Right ventricle myocardium inferior (tissue), 1 donor: Measurements from ENCODE around the gene DNASE2. TPM values are rescaled to one million over a fixed set of nuclear protein-coding genes. Genes with fewer than 3 reads are reported as not detected.
"Not testable (repeated sequence)": the region's sequence is repeated elsewhere in the genome, so short reads cannot be mapped to it uniquely, and the experiment has no call there.

Experiments used
- ATAC-seq: fragments of 200-7000 bp; cut with Tn5 transposase; one replicate; pipeline ENCODE4 v1.9.1; 2020; ENCODE audit warnings: mild to moderate bottlenecking, moderate library complexity
- DNase-seq: peaks from one replicate; pipeline ENCODE4 v3.0.0; 2021; ENCODE audit errors: missing footprints
- intact Hi-C: fragments of 100-400 bp; cut with DNase I; formaldehyde crosslinking; loops from one replicate; pipeline ENCODE4 v1.11.0; 2022
- long read RNA-seq: library from polyadenylated mRNA; unstranded; transcript quantifications from one replicate; pipeline ENCODE4 v2.0.0, GENCODE V29; 2021
- total RNA-seq: library from RNA; stranded (reverse); fragmentation: NEBNext Ultra II Directional; extraction: Animal tissue kit (Norgen Biotek cat#: 25700); gene quantifications from one replicate; pipeline ENCODE4 v1.2.1, GENCODE V29; 2021
- donor health status: DM: no; HTN: yes; CAD: no; lungs with severe emphysema.

Gene DNASE2
- total RNA-seq: 18.8 TPM
- long read RNA-seq, transcript DNASE2-201 (6 exons, 1,955 nt): major isoform, 11 of 12 reads
- long read RNA-seq, partial matches to known transcripts: 1 of 12 reads
- long read RNA-seq, other reads (novel, unspliced or antisense): 0 of 12 reads

- DNase-seq (peak; percentile 98), ATAC-seq (peak; percentile 96)
- intact Hi-C loops: no loop called here
Measured at GRCh38 chr19:12881172-12881808, at the start of gene DNASE2. Gene DNASE2 (minus strand): TSS chr19:12881449. CDS start chr19:12881375, 74 bp downstream.

DNA sequence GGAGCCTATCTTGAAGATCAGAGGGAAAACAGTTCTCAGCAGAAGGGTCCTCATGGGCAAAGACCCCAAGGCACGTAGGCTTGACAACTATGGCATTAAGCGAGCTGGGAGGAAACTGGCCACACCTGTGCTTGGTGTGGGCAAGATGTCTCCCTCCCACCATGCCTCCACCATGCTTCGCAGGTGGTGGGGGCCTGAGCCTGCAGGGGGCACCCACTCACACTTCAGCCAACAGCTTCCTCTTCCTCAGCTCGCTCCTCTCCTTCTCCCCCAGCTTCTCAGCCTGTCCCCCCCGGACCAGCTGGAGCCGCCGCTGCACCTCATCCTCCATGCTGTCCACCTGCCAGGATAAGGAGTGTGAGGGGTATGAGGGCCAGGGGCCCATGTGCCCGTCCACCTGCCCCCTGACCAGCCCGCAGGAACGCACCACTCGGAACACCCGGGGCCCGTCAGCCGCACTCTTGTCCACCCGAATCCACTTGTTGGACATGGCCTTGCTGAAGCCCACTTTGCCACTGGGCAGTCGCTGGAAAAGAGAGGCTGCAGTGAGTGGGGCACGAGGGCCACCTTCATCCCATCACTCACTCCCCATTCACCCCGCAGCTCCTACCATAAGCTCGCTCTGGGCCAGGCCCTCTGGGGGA lies 48.9 kb upstream of the DNASE2 start:
- ATAC-seq (no peak), DNase-seq (no peak)
- intact Hi-C loops: no loop called here

GRCh38 chr19:12924621-12925310 lies 43.5 kb upstream of the DNASE2 start:
- ATAC-seq: no peak
- DNase-seq: no peak
- intact Hi-C loops: no loop called here

GRCh38 chr19:12922959-12923358 lies 41.7 kb upstream of the DNASE2 start:
- ATAC-seq: no peak
- intact Hi-C loops: no loop called here

DNA sequence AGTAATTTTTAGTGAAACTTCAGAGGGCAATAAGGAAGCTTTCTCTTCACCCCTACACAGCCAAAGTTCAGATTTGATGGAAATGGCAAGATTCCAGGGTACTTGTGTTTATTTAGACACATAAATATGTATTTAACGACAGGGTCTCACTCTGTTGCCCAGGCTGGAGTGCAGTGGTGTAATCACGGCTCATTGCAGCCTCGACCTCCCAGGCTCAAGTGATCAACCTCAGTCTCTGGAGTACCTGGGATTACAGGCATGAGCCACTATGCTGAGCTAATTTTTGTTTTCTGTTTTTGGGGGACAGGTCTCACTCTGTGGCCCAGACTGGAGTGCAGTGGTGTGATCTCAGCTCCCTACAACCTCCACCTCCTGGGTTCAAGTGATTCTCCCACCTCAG lies 39.8 kb upstream of the DNASE2 start:
- ATAC-seq: no peak

More at GRCh38 chr19:12922959-12923358, 41.7 kb upstream of the DNASE2 start:
- DNase-seq: no peak

DNA sequence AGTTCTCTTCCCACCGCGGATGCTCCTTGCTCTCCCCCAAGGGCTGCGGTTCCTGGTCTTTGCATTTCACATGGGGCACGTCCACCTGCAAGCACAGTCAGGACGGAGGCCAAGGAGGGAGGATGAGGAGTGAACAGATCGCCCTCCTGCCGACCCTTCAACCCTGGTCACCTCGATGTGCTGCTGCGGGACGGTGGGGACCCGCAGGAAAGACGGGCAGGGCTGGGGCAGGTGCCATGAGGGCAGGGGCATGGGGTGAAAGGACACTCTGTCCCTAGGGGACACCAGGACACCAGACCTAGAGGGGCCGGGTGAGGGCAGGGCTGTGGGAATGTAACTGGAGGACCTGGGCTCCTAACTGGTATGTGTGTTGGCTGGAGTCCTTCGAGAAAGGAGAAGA lies 37.0 kb upstream of the DNASE2 start:
- ATAC-seq (no peak), DNase-seq (no peak)
- intact Hi-C loops: loop anchor here (2.0 kb wide), 1 partner anchor 27 kb away; the partner anchor contains the start of gene GCDH

More for the DNA sequence above, 39.8 kb upstream of the DNASE2 start:
- intact Hi-C loops: no loop called here
- no peak for DNase-seq

DNA sequence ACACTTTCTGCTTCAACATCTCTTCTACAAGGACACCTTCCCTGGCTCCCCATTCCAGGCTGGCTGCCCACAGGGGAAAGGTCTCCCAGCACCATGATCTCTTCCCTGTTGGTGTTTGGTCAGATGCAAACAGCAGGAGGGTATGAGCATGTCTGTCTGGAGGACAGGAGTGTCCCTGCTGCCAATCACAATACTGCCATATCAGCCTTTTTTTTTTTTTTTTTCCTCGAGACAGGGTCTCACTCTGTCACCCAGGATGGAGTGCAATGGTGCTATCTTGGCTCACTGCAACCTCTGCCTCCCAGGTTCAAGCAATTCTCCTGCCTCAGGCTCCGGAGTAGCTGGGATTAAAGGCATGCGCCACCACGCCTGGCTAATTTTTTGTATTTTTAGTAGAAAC lies 34.6 kb upstream of the DNASE2 start:
- DNase-seq, ATAC-seq, intact Hi-C loops: not testable (repeated sequence)

GRCh38 chr19:12913851-12914690 lies 32.8 kb upstream of the DNASE2 start:
- DNase-seq (no peak), ATAC-seq (no peak)
- intact Hi-C loops: no loop called here

GRCh38 chr19:12913011-12913561 lies 31.8 kb upstream of the DNASE2 start:
- DNase-seq (peak; percentile 81), ATAC-seq (peak; percentile 84)
- intact Hi-C loops: no loop called here

GRCh38 chr19:12912571-12912970 lies 31.3 kb upstream of the DNASE2 start:
- DNase-seq (no peak), ATAC-seq (no peak)
- intact Hi-C loops: no loop called here

GRCh38 chr19:12907166-12907565 lies 25.9 kb upstream of the DNASE2 start:
- intact Hi-C loops: no loop called here
- ATAC-seq: no peak

GRCh38 chr19:12899891-12900518 lies 18.8 kb upstream of the DNASE2 start:
- intact Hi-C loops: no loop called here
- no peak for ATAC-seq
- DNase-seq: no peak

More at GRCh38 chr19:12907166-12907565, 25.9 kb upstream of the DNASE2 start:
- no peak for DNase-seq

GRCh38 chr19:12896460-12896859 lies 15.2 kb upstream of the DNASE2 start:
- intact Hi-C loops: no loop called here
- DNase-seq (no peak), ATAC-seq (no peak)

GRCh38 chr19:12893582-12893981 lies 12.3 kb upstream of the DNASE2 start:
- DNase-seq (no peak), ATAC-seq (no peak)
- intact Hi-C loops: no loop called here

DNA sequence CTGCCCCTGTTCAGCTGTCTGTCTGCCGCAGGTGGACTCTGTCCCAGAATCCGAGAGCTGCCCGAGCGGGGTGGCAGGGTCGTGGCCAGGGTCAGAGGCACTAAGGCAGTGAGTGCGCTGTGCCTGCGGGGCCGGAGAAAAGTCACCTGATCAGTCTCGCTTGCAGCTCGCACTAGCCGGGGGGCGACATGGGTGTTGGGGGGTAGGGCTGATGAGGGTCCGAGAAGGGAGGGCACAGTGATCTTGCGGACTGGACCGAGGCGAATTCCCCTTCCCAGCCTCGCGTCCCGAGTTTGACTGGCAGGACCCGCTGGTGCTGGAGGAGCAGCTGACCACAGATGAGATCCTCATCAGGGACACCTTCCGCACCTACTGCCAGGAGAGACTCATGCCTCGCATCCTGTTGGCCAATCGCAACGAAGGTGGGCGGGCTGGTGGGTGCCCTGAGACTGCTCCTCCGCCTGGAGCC lies 10.3 kb upstream of the DNASE2 start:
- intact Hi-C loops: loop anchor here (2.0 kb wide), 1 partner anchor 27 kb away; the partner anchor contains the start of gene SYCE2
- no peak for ATAC-seq
- no peak for DNase-seq

DNA sequence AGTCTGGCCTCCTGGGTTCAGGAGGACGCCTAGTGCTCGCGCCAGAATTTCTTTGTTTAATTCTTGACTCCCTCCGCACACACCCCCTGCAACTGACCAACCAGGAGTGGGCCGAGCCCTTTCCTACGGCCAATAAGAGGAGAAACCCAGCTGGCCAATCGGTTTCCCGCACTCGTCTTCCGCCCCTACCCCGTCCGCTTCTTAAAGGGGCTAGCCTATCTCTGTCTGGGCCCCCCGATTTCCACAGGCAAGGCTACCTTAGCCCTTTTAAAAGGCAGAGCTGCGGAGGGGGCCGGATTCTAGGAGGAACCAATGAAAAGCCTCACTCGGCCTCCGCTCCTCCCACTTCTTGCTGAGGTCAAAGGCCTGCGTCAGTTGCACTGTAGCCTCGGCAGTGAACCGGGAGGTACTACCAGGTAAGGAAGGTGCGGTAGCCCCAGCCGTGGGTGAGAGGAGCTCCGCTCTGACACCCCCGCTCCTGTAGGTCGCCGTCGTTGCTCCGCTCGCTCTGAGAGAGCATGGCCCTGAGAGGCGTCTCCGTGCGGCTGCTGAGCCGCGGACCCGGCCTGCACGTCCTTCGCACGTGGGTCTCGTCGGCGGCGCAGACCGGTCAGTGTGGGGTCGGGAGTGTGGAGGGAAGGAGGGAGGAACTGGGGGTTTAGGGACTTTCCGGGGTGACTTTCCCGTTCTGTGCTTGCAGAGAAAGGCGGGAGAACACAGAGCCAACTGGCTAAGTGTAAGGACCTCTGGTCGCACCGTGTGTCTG lies 9.7 kb upstream of the DNASE2 start, which contains the start of gene GCDH:
GCDH (plus strand) TSS at position 374 of the 766 bp plus-strand sequence; CDS start at position 519, 145 bp downstream.
- DNase-seq (peak; percentile 99), ATAC-seq (peak; percentile 99)
- intact Hi-C loops: loop anchor here (2.0 kb wide), 1 partner anchor 28 kb away; the partner anchor contains the start of gene SYCE2

DNA sequence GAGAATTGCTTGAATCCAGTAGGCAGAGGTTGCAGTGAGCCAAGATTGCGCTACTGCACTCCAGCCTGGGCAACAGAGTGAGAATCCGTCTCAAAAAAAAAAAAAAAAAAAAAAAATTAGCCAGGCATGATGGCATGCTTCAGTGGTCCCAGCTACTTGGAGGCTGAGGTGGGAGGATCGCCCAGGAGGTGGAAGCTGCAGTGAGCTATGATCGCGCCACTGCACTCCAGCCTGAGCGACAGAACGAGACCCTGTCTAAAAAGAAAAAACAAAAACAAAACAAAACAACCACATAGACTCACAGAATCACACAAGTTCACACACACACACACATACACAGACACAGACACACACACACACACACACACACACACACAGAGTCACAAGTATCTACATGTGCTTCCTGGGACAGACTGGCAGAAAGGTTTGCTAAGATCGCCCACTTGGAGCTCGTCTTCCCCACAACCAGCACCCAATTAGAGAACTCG lies 9.1 kb upstream of the DNASE2 start:
- intact Hi-C loops: loop anchor here (2.0 kb wide), 1 partner anchor 28 kb away; the partner anchor contains the start of gene SYCE2
- DNase-seq, ATAC-seq: not testable (repeated sequence)
